ENCODE data around the gene SLC29A1.
"Not testable (repeated sequence)": the region's sequence is repeated elsewhere in the genome, so short reads cannot be mapped to it uniquely, and the experiment has no call there.

Gene SLC29A1

DNA sequence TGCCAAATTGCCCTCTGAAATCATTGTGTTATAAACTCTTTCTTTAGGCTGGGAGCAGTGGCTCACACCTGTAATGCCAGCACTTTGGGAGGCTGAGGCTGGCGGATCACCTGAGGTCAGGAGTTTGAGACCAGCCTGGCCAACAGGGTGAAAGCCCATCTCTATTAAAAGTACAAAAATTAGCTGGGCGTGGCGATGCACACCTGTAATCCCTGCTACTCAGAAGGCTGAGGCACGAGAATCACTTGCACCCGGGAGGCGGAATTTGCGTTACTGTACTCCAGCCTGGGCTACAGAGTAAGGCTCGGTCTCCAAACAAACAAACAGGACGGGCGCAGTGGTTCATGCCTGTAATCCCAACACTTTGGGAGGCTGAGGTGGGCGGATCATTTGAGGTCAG lies 27.0 kb upstream of the SLC29A1 start:
- not testable (repeated sequence) for DNase-seq

DNA sequence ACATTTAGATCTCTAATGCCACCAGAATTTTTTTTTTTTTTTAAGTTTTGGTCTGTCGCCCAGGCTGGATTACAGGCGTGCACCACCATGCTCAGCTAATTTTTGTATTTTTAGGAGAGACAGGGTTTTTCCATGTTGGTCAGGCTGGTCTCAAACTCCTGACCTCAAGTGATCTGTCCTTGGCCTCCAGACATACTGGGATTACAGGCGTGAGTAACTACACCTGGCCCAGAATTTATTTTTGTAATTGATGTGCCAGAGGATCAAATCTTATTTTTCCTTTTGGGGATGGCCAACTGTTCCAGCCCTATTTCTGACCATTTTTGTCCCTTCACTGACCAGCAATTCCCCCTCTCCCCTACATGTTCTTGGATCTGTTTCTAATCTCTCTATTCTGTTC lies 24.7 kb upstream of the SLC29A1 start:
- no peak for DNase-seq

DNA sequence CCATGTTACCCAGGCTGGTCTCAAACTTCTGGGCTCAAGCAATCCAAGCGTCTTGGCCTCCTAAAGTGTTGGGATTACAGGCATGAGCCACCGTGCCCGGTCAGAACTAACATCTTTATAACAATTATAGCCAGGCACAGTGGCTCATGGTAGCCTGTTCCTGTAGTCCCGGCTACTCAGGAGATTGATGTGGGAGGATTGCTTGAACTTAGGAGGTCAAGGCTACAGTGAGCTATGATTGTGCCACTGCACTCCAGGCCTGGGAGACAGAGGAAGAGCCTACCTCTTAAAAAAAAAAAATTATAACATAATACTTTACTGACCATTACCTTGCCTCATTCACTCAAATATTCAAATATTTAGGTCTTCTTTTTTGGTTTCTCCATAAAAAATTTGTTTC lies 23.5 kb upstream of the SLC29A1 start:
- DNase-seq = no peak

DNA sequence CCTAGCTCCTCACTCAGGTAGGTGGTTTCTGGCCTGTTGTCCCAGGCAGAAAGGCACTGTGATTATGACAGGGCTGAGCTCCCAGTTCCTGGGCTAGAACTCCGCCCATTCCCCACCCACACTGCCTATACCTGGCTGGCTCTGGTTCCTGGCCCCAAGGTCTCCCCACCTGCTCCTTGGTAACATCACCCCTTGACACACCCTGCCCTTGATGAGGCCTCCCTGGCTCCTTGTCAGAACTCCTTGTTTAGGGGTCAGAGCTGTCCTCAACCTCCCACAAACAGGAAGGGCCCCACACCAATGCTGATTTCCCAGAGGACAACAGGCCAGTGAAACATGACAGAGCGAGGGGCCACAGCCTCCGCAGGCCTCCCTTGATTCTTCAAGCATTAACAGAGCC lies 22.2 kb upstream of the SLC29A1 start:
- no peak for DNase-seq

DNA sequence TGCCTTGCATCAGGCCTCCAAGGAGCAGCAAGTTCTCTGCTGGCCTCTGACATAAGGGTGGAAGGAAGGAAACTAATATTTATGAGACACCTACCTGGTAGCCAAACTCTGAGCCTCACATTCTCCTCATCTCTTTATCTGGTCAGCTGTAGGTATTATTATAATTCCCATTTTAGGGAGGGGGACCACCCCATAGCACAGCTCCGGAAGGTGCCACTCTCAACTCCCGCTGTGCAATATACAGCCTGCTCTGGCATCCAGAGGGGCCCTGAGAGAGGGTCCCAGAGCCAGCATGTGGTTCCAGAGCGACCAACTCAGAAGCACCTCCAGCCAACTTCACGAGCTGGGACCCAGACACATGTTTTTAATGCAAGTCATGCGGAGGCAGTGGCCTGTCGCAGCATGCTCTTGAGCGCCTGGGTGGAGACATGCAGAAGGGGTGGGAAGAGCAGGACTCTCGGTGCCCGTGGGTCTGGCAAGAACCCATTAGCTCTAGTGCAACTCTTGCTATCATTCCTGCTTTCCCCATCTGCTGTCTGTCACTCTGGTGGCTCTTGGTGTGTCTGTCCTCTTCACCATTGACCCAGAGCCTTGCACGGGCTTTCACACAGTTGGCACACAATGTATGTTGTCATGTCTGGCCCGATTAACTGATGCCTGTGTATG lies 21.6 kb upstream of the SLC29A1 start:
- no peak for DNase-seq

DNA sequence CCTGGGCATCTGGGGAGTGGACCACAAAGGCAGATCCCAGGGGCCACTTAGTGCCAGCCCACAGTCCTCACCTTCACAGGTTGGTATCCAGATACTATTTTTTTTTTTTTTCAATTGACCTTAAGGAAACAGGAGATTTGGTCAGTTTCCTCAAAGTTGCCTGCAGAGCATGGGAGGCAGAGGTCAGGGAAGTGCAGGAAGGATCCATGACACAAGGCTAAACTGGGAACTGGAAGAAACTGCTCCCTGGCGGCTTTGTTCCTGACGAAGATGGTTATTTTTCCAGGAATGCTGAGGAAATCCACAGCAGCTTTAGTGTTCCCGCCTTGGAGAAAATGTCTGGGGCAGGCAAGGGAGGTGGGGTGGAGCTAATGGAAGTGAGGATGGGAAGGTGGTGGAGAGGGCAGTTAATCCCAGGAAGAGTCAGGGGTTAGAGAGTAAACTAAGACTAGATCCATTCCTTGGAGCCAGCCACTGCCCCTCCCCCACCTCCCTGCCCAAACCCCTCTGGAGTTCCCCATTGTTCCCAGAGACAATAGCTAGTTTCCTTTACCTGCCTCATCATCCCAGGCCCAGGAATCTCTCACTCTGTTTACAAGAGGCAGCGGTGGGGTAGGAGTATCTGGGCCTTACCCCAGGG lies 20.9 kb upstream of the SLC29A1 start:
- no peak for DNase-seq

DNA sequence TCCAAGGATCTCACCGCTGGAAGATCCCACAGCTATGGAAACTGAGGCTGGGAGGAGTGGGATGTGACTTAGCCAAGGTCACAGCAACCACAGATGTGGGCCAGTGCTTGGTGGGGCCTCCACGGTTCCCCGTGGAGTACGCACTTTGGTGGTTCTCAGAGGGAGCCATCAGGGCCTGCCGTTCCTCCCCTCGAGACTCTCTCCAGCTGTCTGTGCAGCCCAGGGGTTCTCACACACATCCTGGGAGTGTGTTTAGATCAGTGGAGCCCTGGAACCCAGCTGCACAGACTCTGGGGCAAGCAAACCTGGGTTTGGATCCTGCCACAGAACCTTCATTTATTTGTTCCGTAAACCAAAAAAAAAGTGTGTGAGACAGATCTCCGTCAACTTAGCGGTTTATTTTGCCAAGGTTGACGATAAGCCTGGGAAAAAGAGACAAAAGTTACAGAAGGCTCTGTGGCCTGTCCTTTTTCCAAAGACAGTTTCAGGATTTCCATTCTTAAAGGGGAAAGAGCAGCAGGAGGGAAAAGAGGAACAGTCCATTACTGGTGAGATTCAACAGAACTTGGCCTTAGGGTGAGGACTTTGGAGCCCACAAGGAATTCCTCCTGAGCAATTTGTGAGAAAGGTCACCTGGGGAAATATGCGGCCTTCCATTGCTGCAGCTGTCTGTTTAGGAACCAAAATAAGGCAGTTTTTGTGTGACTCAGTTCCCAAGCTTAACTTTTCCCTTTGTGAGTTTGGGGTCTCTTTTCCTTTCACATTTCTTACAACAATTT lies 20.2 kb upstream of the SLC29A1 start:
- DNase-seq = no peak

DNA sequence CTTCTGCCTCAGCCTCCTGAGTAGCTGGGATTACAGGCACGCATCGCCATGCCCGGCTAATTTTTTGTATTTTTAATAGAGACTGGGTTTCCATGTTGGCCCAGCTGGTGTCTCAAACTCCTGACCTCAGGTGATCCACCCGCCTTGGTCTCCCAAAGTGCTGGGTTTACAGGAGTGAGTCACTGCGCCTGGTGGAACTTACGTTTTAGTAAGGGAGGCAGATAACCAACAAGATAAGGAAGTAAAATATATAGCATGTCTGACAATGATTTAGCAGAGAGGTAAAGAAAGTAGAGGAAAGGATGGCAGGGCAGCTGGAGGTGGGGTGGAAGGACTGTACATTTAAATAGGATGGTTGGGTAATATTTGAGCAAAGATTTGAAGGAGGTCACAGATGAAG lies 19.4 kb upstream of the SLC29A1 start:
- no peak for DNase-seq

DNA sequence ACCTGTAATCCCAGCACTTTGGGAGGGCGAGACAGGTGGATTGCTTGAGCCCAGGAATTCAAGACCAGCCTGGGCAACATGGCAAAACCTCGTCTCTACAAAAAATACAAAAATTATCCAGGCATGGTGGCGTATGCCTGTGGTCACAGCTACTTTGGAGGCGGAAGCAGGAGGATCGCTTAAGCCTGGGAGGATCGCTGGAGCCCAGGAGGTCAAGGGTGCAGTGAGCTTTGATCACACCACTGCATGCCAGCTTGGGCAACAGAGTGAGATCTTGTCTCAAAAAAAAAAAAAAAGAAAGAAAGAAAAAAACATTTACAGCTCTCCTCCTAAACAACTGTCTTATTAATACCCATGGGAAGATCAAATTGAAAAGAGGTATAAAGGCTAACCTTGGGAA lies 15.4 kb upstream of the SLC29A1 start:
- no peak for DNase-seq

DNA sequence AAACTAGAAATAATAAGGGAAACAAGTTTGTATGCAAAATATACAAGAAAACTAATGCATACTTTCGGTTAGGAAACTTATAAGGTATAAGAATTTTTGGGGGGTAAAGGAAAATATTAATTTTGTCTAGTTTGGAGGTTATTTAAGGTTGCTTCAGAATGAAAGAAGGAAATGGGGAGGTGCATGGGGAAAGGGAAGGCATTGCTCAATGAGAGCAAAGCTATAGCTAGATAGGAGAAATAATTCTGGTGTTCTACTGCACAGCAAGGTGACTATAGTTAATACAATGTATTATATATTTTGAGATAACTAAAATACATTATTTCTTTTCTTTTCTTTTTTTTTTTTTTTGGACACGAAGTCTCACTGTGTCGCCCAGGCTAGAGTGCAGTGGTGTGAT lies 12.1 kb upstream of the SLC29A1 start:
- DNase-seq = no peak

DNA sequence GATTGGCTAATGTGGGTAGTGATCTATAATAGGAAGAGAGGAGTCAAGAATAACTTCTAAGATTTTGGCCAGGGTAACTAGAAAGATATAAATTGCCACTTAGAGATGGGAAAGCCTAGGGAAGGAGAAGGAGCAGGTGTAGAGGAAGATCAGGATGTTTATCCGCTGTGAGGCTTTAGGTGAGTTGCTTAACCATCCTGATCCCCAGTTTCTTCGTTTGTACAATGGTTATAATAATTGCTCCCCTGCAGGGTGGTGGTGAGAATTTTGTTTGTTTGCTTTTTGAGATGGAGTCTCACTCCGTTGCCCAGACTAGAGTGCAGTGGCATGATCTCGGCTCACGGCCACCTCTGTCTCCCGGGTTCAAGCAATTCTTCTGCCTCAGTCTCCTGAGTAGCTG lies 9.1 kb upstream of the SLC29A1 start:
- no peak for DNase-seq

DNA sequence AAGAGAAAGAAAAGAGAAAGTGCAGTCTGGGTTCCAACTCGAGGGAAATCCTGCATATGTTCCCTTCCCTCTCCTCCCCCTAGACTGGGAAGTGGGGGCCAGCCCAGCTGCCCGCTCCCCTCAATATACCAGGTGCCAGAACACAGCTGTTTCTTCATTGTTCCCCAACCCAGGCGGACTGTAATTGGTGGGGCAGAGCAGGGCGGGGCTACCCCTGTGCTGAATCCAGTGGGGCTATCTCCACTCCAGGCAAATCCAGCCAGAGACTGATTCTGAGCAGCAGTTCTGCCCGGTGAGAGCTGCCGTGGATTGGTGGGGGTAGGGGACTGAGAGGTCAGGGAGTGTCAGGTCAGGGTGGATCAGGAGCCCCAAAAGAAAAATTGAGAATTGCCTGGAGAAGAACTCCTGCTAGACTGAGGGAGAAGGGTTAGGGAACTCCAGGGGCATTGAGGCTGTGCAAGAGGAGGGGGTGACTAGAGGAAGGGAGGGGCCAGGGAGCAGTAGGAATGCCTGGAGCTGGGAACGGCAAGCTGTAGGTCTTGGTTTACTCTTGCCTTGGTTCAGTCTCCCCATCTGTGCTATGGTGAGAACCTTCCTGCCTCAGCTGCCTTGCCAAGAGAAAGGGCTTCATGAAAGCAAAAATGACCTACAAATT lies 6.6 kb upstream of the SLC29A1 start, which contains the start of gene MYMX:
Gene MYMX, plus strand, starts transcription at position 250 of the 655 bp plus-strand sequence. CDS start 546 bp downstream, outside the sequence.
- DNase-seq = no peak

DNA sequence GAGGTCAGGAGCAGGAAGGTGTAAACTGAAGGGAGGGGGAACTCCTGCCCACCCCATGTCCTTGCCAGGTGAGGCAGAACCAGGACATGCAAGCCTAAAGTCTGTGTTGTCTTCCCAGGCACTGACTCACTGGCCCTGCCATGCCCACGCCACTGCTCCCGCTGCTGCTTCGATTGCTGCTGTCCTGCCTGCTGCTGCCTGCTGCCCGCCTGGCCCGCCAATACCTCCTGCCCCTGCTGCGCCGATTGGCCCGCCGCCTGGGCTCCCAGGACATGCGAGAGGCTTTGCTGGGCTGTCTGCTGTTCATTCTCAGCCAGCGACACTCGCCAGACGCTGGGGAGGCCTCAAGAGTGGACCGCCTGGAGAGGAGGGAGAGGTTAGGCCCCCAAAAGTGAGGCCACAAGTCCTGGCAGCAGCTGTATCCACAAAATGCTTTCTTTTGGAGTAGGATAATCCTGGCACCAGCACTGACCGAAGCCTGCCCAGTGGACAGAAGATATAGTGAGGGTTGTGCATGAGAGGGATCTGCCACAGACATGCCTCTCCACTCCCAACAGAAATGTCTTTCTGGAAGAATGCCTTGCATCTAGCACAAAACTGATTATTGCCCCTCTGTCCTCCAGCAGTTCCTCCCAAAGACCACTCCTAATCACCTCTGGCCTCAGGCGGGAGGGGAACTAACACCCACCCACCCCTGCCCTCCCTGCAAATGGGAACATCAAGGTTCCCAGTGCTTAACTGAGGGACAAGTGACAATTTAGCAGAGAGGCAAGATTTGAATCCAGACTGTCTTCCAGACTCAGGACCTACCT lies 5.9 kb upstream of the SLC29A1 start:
- DNase-seq = no peak

DNA sequence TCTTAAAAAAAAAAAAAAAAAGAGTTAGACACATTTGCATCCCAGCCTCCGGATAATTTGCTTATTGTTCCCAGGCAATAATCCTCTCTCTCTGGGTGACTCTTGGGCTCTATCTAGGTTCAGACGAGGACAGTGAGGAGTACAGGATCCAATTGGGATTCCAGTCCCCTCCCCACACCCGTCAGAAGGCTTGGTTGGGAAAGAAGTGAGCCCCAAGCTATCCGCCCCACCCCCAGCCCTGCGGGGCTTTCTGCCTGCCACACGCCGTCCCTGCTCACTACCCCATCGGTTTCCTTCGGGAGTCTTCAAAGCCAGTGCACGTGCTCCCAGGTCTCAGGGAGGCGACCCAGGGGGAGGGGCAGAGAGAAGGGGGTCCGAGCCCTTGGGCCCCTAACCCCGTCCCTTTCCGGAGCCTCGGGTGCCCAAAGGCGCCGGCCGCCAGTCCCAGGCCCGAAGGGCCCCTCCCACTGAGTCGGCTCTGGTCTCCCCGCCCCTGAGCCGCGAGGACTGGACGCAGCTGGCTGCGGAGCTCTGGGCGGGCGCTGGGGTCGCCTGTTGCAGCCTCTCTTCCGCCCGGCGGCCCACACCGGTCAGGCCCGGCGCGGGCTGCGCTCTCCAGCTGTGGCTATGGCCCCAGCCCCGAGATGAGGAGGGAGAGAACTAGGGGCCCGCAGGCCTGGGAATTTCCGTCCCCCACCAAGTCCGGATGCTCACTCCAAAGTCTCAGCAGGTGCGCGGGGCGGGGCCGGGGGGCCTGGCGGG lies 4.2 kb upstream of the SLC29A1 start:
- no peak for DNase-seq

DNA sequence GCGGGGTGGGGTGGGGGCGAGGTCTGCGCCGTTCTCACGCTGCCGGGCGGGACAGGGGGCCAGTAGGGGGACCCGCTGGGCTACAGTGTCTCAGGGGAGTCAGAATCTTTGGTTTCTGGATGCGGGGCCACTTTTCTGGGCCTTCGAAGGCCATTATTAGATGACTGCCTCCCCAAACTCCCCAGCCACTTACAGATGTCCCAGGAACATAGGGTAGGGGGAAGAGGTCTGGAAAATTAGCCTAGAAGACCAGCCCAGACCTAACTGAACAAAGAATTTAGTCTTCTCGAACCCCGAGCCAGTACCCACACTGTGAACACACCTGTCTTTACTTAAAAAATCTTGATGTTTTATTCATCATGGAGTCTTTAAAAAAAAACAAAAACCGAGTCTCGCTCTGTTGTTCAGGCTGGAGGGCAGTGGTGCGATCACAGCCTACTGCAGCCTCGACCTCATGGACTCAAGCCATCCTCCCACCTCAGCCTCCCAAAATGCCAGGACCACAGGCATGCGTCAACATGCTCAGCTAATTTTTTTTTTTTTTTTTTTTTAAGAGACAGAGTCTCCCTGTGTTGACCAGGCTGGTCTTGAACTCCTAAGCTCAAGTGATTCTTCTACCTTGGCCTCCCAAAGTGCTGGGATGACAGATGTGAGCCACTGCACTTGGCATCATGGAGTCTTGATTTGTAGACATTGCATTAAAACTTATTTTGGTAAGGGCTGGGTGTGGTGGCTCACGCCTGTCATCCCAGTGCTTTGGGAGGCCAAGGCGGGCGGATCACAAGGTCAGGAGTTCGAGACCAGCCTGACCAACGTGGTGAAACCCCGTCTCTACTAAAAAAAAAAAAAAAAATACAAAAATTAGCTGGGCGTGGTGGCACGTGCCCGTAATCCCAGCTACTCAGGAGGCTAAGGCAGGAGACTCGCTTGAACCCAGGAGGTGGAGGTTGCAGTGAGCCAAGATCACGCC lies 3.3 kb upstream of the SLC29A1 start:
- DNase-seq = no peak

DNA sequence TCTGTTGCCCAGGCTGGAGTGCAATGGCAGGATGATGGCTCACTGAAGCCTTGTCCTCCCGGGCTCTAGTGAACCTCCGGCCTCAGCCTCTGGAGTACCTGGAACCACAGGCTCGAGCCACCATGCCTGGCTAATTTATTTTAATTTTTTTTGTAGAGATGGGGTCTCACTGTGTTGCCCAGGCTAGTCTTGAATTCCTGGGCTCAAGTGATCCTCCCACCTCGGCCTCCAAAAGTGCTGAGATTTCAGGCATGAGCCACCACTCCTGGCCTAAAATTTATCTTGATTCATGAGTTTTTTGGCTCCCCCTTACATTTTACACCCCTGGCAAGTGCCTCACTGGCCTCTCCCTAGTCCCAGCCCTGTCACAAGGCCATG lies 2.5 kb upstream of the SLC29A1 start:
- DNase-seq = no peak

DNA sequence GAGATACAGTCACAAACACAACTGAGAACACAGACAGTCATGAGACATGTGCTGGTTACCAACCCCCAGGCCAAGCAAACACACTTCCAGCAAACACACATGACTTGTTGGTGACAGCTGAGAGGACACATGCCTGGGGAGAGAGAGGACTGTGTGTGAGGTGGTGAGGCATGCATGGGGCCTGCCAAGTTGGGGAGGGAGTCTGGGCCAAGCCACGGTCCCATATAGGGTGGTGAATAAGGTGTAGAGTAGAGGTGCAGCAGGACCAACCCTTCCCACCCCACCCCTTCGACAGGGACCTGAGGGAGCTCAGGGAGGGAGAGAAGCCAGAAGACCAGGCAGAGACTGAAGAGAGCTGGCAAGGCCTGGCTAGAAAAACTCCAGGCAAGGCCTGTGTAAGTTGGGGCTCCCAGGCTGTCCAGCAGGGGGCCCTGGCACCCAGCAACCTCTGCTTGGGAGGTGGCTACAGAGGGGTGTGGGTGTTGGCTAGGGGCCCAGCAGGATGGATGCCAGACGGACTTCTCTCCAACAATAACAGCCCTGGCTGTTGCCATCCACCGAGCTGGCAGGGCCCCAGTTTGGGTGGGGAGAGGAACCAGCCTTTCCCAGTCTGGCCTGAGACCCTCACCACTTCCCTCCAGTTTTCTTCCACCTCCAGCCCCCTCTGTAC lies 2.0 kb upstream of the SLC29A1 start:
- DNase-seq = peak; percentile 28

DNA sequence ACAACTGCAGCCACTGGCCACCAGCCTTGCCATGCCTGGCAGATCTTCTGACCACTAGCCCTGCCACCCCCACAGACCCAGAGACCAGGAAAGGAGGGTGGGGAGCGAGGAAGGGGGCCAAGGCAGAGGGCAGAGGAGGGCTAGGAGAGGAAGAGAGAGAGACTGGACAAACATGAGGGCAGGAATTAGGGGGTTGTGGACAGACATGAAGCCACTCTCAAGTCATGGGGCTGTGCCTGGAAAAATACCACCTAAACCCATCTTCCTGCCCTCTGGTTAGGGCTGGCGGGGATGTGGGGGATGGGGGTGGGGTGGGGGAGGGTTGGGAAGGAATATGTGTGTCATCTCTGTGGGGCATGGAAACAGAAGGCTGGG lies 1.4 kb upstream of the SLC29A1 start:
- DNase-seq = no peak

DNA sequence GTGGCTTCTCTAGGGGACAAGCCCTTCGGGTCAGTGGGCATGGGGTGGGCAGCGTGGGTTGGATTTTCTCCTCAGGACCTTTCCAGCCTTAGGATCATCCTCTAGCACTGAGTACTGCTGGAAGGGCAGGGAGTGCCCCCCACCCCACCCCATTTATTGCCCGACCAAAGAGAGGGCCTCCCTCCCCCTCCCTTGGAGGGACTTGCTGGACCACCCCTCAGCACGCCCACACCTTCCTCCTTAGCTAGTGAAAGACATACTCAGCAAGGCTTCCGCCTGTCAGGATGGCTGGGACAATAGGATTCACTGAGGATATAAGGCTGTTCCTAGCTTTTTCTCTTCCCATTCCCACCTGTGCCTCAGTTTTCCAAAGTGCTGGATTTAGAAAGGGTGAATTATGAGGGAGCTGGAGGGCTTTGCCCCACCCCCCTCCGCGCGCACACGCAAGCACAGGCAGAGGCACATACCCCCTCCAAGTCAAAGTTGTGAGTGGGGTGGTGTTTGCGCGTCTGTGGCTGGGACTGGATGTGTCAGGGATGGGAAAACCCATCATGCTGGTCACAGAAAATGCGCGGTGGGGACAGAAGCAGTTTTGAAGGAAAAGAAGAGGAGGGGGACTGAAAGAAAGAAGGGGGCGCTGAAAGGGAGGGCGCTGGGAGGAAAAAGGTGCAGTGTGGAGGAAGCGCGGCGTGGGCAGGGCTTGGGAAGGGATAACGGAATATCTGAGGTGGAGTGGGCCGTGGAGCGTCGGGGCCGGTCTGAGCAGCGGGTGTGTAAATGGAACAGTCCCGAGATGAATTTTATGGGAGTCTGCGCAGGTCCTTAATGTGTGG lies 693 bp upstream of the SLC29A1 start:
- no peak for DNase-seq
